Right kidney (tissue), 1 donor: ENCODE results near the gene VCPKMT.
"Not testable (repeated sequence)": the region's sequence is repeated elsewhere in the genome, so short reads cannot be mapped to it uniquely, and the experiment has no call there.

ENCODE experiments used
- DNase-seq: peaks from one replicate; pipeline ENCODE4 v3.0.0-alpha.2; 2016

The VCPKMT gene

GRCh38 chr14:50093496-50093895 lies 22.9 kb downstream of the VCPKMT start:
- no peak for DNase-seq

DNA sequence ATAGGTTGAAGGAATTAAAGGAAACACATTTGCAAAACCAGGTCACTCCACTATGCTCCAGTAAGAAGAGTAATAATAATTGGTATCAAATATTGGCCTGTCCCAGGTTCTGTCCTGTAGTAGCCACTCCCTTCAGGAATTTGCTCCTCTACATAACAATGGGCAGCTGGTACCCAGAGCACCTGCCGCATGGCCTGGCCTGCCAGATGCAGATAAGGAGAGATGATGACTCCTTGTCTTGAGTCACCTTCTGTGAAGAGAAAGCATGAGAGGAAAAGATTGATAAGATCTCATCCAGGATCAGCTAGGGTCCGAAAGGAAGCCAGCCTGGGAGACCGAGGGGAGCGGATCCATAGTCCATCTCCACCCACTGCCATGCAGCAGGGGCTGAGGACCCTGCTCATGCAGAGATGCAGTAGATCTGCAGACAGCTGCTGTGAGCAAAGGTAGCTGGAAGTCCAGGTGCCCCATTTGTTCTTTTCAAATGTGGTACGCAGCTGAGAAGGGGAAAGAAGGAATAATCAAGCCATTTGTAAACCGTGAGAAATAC lies 24.3 kb downstream of the VCPKMT start:
- no peak for DNase-seq

DNA sequence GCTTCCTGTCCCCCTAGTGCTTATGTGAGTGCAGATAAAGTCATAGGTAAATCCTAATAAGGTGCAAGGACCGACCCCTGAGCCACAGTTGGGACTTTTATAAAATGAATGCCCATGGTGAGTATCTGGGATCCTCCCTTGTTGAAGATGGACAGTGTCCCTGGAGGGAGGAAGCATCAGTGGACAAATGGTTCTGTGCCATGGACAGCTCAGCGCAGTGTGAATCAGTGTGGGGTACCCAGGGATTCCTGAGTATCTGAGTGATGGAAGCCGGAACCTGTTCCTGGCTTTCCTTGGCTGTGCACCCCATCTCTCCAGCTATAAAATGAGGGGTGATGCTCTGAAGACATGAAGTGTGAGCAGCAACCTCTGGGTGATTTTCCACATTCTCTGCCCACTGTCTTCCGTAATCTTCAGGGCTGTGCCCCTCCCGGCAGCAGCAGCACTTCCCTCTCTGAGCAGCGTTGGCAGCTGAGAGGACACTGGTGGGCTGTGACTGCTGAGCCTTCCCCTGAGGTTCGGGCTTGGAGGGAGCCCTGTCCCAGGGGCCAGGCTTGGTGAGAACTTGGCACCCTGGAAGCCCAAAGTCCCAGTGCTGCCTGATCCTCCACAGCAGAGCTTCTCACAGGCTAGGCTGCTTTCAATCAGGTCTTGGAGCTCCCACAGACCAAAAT lies 25.0 kb downstream of the VCPKMT start:
- DNase-seq = no peak

DNA sequence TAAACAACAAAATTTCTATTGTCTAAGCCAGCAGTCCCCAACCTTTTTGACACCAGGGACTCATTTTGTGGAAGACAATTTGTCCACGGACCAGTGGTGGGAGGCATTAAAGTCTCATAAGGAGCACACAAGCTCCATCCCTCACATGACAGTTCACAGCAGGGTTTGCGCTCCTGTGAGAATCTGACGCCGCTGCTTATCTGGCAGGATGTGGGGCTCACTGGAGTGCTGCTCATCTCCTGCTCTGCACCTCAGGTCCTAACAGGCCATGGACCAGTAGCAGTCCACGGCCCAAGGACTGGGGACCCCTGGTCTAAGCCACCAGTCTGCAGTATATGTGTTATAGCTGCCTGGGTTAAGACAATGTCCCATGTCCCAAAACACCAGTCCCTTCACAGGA lies 27.2 kb downstream of the VCPKMT start:
- no peak for DNase-seq

DNA sequence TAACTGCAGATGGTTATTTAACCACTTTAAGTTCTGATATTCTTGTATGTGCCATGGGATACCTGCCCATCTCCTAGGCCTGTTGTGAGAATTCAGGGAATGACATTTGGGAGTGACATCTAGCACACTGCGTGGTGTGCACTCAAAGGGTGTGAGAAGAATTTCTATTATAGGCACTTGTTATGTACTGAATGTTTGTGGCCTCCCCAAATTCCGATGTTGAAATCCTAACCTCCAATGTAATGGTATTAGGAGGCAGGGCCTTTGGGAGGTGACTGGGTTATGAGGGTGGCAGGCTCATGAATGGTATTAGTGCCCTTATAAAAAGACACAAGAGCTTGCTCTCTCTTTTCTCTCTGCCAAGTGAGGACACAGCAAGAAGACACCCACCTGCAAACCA lies 27.6 kb downstream of the VCPKMT start:
- no peak for DNase-seq

- no peak for DNase-seq
These were observed 28.3 kb downstream of the VCPKMT start for GRCh38 chr14:50088117-50088515.

GRCh38 chr14:50087341-50088116 lies 28.8 kb downstream of the VCPKMT start:
- DNase-seq = no peak

GRCh38 chr14:50086321-50086711 lies 30.1 kb downstream of the VCPKMT start:
- DNase-seq = no peak

GRCh38 chr14:50085570-50086320 lies 30.6 kb downstream of the VCPKMT start:
- no peak for DNase-seq

GRCh38 chr14:50084666-50085065 lies 31.7 kb downstream of the VCPKMT start:
- DNase-seq = no peak

DNA sequence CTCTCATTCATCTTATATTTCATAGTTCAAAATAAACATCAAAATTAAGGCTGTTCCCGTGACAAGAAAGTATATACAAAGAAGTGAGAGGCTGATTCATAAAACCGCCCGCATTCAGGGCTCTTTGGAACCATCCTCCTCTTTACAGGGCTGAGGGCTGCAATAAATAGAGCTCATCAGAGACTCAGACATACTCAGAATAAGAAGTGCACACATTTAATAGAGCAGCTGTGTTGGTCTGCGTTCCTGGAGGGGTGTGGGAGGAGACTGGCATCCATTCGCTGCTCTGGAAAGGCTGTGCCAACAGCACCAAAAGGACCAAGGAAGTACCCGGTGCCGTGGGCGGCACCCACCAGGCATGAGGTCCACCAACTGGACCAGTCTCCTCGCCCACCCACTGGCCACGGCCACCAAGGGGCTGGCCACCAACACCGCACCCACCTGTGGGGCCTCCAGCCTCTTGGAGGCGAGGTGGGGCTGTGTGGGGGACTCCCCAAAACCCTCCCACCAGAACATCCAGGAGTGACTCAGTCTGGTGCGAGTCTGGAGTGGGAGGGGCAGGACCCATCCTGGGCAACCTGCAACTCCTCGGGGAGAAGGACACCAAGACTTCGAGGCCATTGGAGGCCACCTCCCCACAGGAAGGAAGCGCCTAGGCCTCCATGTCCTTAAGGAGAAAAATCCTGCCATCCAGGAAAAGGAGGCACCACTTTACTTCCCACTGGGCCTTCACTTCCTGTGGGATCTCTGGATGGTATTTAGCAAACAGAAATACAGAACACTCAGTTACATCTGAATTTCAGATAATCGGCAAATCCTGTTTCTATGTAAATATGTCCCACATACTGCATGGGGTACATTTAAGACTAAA lies 32.7 kb downstream of the VCPKMT start:
- no peak for DNase-seq

DNA sequence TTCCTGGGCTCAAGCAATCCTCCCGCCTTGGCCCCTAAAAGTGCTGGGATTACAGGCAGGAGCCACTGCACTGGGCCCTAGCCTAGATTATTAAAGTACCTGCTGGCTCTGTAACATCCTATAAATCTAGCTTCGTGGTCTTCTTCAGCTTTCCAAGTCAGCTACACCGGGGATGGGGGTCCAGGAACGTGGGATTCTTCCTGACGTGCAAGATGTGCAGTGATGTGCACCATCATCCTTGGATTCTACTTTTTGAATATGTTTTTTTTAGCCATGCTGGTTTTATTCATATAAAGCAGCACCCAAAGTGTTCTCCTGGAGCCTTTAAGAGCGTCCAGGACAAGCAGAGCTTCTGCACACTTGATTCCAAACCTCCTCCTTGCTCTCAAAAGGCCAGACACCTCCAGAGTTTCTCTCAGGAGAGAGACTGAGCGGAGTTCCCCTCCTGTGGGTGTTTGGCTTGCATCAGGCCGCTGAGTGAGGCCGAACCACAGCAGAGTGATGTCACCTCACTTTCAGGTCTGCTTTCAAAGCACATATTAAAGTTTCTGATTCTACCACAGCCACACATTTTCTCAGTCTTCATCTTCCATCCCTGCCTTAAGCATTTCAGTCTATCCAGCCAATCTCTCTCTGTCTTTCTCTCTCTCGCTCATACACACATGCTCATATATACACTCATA lies 33.4 kb downstream of the VCPKMT start:
- DNase-seq = no peak

DNA sequence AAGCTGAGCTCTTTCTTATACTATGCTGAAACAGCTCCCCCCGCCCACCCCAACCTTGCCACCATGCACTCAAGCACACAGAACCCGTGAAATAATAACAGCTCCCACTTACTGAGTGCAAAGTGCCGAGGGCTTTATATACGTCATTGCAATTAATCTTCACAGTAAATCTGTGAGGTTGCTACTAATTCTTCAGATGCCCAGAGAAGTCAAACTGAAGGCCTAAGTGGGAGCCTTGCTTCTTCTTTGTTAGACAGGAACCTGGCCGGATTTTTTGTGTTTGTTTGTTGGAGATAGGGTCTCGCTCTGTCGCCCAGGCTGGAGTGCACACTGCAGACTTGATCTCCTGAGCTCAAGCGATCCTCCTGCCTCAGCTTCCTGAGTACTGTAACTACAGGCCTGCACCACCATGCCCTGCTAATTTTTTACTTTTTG lies 34.0 kb downstream of the VCPKMT start:
- no peak for DNase-seq

- DNase-seq = not testable (repeated sequence)
These were observed 37.3 kb downstream of the VCPKMT start for GRCh38 chr14:50079103-50079502.

DNA sequence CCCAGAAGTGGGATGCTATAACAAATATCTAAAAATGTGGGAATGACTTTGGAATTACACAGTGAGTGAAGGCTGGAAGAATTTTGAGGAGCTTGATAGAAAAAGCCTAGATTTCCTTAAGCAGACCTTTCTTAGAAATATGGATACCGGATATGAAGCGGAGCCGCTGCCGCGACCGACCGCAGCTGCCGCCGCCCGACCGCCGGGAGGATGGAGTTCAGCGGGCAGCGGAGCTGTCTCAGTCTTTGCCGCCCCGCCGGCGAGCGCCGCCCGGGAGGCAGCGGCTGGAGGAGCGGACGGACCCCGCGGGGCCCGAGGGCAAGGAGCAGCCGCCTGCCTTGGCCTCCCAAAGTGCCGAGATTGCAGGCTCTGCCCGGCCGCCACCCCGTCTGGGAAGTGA lies 42.7 kb downstream of the VCPKMT start:
- DNase-seq = not testable (repeated sequence)

DNA sequence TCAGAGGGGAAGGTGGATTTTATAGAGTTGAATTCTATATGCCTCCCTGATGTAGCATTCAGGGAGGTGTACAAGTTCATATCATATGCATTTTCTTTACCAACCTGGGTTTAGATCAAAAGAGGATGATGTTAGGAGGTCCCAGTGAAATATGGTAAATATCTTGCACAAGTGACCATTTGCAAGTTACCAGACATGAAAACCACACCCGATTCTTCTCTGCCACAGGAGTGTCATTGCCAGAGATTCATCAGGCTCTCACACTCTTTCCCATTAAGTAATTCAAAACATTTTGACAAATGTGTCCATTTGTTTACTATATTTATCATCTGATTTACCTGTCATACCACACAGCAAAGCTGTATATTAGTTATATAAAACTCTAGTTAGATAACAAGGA lies 44.0 kb downstream of the VCPKMT start:
- DNase-seq = no peak

GRCh38 chr14:50070840-50071548 lies 45.4 kb downstream of the VCPKMT start:
- no peak for DNase-seq

GRCh38 chr14:50070230-50070629 lies 46.1 kb downstream of the VCPKMT start:
- DNase-seq = no peak

DNA sequence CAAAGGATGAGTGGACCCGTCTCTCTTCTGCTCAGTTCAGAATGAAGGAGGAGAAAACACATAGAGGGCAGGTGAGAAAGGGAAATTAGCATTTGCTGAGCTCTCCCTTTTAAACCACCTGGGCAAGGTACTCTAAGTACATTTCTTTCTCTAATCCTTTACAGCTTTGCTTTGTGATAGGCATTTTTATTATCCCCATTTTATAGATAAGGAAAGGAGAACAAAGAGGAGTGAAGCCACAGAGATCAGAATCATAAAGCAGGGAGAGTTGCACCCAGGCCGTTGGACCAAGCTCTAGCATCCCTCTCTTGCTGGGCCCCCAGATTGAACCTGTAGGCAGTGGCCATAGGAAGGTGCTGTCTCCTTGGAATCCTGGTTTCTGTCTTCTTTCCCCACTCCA lies 47.0 kb downstream of the VCPKMT start:
- no peak for DNase-seq

- no peak for DNase-seq
These were observed 47.9 kb downstream of the VCPKMT start for GRCh38 chr14:50068496-50068895.
